ENCODE measurements around the gene HAAO. TPM values are rescaled to one million over a fixed set of nuclear protein-coding genes. Genes with fewer than 3 reads are reported as not detected.
A peak's percentile ranks its signal among the peaks of the same experiment; 100 is the strongest.

The HAAO gene
- total and polyA plus RNA-seq, 9 donors, result 6.2 to 33.0 (median 26.1) TPM

DNA sequence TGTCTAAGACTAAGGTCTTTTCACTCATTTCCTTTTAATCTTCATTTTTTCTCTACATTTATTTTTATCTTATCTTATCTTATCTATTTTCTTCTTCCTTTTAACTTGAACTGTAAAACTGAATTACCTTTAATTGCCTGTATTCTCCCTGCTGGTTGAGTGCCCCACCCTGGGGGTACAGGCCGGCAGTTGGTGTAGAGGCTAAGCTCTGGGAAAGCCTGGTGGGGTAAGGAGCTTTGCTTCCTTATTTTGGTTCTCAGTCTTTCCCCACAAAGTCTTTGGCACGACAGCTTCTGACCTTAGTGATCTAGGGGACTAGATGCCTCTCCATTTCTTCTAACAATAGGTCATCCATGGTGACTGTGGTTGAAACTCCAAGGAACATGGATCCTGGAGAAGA, 26.8 kb upstream of the HAAO start:
- DNase-seq, result no peak
- Histone ChIP-seq H3K4me3 (no peak overlapping the region), H3K4me1 (ENCODE audit: insufficient read depth) (no peaks in the 10 kb centered on the region), H3K27me3 (no peaks in the 10 kb centered on the region), H3K27ac (no peak overlapping the region), H3K36me3 (no peaks in the 10 kb centered on the region), H3K9me3 (no peaks in the 10 kb centered on the region)
- no peak for TF ChIP-seq POLR2A (IDR thresholded peaks at IDR 0.05)
- TF ChIP-seq, protein P1, sequence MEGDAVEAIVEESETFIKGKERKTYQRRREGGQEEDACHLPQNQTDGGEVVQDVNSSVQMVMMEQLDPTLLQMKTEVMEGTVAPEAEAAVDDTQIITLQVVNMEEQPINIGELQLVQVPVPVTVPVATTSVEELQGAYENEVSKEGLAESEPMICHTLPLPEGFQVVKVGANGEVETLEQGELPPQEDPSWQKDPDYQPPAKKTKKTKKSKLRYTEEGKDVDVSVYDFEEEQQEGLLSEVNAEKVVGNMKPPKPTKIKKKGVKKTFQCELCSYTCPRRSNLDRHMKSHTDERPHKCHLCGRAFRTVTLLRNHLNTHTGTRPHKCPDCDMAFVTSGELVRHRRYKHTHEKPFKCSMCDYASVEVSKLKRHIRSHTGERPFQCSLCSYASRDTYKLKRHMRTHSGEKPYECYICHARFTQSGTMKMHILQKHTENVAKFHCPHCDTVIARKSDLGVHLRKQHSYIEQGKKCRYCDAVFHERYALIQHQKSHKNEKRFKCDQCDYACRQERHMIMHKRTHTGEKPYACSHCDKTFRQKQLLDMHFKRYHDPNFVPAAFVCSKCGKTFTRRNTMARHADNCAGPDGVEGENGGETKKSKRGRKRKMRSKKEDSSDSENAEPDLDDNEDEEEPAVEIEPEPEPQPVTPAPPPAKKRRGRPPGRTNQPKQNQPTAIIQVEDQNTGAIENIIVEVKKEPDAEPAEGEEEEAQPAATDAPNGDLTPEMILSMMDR (IDR thresholded peaks at IDR 0.05), result no peak
- TF ChIP-seq EP300 (IDR thresholded peaks at IDR 0.05), result no peak
- 80 to 90% (median 81%) methylated on average over 2 of the region's 2 CpGs for WGBS, 3 donors
- intact Hi-C loops (cut with DNase I), result no loop called here

DNA sequence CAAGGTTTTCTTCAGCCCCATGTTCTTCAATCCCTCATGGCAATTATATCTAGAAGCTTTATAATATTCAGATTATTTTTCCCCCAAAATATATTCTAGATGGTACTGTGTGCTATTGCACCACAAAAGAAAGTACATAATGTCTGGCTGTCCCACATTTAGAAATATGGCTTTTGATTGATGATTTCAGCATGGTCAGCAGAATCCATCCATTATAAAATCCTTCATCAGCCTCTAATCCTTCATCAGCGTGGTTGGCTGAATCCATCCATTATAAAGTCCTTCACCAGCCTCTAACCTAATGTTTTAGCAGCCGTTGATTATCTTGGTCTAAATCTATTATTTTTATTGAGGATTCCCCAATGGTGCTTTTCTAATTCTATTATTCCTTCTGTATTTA, 23.3 kb upstream of the HAAO start:
- Histone ChIP-seq H3K4me1 (ENCODE audit: insufficient read depth) (no peaks in the 10 kb centered on the region), H3K27ac (no peak overlapping the region), H3K27me3 (no peaks in the 10 kb centered on the region), H3K9me3 (no peaks in the 10 kb centered on the region), H3K4me3 (no peak overlapping the region), H3K36me3 (no peaks in the 10 kb centered on the region)
- DNase-seq, result no peak
- intact Hi-C loops (cut with DNase I), result no loop called here
- WGBS, 3 donors, result 53 to 82% (median 76%) methylated on average over 2 of the region's 2 CpGs
- TF ChIP-seq POLR2A (IDR thresholded peaks at IDR 0.05), result no peak
- no peak for TF ChIP-seq EP300 (IDR thresholded peaks at IDR 0.05)
- TF ChIP-seq, protein P1 (IDR thresholded peaks at IDR 0.05), result no peak

DNA sequence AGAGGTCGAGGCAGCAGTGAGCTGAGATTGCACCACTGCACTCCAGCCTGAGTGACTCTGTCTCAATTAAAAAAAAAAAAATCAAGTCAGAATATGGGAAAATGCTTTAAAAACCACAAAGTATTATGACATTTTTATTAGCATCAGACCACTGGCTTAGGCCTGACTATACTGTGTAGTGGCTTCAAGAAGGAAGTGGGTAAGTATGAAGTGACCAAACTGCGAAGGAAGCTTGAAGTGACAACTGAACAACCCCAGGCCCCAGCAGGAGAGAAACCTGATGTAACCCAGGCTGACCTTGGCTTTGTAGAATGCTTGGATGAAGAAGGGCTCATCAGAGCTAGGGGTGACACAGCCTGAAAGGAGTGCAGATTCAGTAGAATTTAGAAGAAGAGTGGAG, 21.4 kb upstream of the HAAO start:
- intact Hi-C loops (cut with DNase I), result no loop called here
- peaks cover 3% of the 10 kb centered on the region for H3K4me1 ChIP-seq (ENCODE audit: insufficient read depth)
- H3K4me3 ChIP-seq, result no peak overlapping the region
- no peaks in the 10 kb centered on the region for H3K27me3 ChIP-seq
- WGBS, 3 donors, result 91 to 98% (median 92%) methylated on average over 2 of the region's 2 CpGs
- no peak for DNase-seq
- H3K27ac ChIP-seq, result no peak overlapping the region
- no peaks in the 10 kb centered on the region for H3K36me3 ChIP-seq
- H3K9me3 ChIP-seq, result no peaks in the 10 kb centered on the region
- no peak for TF ChIP-seq EP300 (IDR thresholded peaks at IDR 0.05)
- TF ChIP-seq, protein P1 (IDR thresholded peaks at IDR 0.05), result no peak
- TF ChIP-seq POLR2A (IDR thresholded peaks at IDR 0.05), result no peak

DNA sequence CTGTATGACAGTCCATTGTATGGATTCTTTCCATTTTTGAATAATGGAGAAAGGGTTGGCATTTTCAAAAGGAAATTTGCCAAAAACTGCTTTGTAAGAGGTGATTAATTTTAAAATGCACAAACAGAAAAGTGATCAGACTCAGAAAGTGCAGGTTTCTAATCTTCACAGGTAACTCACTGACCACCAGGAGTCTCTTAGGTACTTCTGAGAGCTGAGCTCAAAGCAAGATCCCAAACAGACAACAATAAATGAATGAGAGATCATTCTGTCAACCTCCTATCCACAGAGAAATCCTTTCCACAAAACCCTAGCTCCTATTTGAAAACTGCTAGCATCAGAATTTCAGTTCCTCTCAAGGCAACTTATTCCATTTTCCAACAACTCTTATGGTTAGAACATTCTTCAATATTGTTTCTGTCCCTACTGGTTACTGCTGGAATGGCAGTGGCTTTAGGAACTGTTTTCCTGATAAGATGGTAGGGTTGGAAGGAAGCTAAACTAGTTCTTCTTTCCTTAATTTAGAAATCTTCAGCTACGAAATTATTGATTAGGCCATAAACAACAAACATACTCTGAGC, 20.6 kb upstream of the HAAO start:
- TF ChIP-seq EP300 (IDR thresholded peaks at IDR 0.05), result no peak
- TF ChIP-seq, protein P1 (IDR thresholded peaks at IDR 0.05), result peak; percentile 8 to 62 (median 51)
- H3K27ac ChIP-seq, result no peak overlapping the region
- intact Hi-C loops (cut with DNase I), result no loop called here
- no peak overlapping the region for H3K4me3 ChIP-seq
- H3K36me3 ChIP-seq, result no peaks in the 10 kb centered on the region
- no peaks in the 10 kb centered on the region for H3K27me3 ChIP-seq
- H3K9me3 ChIP-seq, result no peaks in the 10 kb centered on the region
- peaks cover 3% of the 10 kb centered on the region for H3K4me1 ChIP-seq (ENCODE audit: insufficient read depth)
- WGBS, 3 donors, result 46 to 68% (median 63%) methylated on average over 1 of the region's 1 CpG
- DNase-seq, result no peak

All from ovary (tissue), 9 donors.